Measurements from ENCODE around the gene CDC42BPB.
"Not testable (repeated sequence)": the region's sequence is repeated elsewhere in the genome, so short reads cannot be mapped to it uniquely, and the experiment has no call there.

Gene CDC42BPB

DNA sequence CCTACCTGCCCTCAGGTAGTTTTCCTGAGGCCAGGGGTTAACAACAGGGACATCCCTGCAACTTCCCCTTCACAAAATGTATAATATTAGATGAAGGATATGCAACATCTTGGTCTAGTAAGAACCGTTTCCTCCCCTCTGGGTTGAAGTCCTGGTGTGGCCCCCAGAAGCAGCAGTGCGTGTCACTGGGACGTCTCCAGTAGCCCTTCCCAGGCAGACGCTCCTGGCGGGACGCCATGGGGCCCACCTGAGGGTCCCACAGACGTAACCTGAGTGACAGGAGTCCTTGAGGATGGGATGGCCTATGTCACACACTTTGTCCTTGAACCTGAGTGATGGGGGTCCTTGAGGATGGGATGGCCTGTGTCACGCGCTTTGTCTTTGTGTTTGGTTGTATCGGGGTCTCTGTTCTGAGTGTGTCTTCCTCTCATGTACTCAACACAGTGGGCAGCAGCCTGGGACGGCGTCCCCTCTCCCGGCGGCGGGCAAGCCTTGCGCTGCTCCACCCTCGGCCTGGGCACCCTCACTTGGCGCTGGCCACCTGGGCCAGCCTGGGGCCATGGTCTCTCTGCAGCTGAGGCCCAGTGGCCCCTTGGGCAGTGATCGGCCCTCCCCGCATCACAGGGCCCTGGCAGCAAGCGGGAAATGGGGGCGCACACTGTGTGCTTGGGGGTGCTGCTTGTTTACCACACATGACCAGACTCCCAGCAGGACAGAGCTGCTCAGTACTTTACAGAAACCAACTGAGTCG lies 149.2 kb downstream of the CDC42BPB start:
- DNase-seq, result no peak

DNA sequence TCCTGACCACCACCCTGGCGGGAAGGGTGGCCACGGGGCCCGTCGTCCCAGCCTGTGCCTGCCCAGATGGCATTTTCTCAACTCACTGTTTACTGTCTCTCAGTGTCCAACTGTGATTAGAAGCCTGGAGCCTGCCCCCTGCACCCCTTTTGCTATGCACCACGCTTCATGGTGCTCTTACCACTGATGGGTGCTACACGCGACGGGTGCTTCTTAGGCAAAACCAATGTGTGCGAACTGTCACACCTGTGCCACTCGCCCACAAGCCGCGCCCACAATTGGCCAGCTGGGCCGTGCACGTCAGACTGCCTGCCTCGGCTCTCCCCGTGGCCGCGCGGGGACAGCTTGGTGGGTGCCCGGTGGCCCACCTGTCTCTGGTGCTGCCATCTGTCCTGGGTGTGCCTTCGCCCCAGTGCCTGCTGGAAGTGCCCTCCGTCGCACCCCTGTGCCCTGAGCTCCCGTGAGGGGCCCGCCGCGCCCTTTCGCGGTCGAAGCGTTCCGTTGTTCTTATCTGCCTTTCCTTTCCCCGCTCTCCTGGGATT lies 150.0 kb downstream of the CDC42BPB start:
- no peak for DNase-seq

DNA sequence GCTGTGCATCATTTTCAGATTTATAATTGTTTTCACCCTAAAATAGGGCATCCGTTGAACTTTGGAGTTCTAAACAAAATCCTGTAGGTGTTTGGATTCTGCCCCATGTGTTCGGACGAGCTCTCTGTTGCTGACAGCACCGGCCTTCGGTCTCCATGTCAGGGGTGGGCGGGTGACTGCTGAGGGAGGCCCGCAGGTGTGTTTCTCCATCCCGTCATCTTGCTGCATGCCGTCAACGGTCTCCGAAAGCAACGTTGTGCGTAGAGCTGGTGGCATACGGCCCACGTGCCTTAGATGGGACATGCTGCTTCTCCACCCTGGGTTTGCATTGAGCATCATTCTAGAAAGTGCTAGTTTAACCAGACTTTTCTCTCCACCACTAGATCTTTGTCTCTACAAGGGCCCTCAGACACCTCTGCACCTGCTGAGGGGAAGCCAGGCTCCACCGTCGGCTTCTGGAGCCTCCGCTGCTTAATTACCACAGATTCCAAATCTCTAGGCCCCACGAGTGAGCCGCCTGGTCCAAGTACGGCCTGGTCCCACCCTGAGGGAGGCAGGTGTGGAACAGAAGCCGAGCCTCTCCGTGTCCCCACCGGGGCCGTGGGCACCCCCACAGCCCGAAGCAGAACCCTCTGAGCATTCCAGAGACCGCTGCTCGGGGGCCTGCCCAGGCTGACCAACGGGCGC lies 150.6 kb downstream of the CDC42BPB start:
- DNase-seq, result no peak

DNA sequence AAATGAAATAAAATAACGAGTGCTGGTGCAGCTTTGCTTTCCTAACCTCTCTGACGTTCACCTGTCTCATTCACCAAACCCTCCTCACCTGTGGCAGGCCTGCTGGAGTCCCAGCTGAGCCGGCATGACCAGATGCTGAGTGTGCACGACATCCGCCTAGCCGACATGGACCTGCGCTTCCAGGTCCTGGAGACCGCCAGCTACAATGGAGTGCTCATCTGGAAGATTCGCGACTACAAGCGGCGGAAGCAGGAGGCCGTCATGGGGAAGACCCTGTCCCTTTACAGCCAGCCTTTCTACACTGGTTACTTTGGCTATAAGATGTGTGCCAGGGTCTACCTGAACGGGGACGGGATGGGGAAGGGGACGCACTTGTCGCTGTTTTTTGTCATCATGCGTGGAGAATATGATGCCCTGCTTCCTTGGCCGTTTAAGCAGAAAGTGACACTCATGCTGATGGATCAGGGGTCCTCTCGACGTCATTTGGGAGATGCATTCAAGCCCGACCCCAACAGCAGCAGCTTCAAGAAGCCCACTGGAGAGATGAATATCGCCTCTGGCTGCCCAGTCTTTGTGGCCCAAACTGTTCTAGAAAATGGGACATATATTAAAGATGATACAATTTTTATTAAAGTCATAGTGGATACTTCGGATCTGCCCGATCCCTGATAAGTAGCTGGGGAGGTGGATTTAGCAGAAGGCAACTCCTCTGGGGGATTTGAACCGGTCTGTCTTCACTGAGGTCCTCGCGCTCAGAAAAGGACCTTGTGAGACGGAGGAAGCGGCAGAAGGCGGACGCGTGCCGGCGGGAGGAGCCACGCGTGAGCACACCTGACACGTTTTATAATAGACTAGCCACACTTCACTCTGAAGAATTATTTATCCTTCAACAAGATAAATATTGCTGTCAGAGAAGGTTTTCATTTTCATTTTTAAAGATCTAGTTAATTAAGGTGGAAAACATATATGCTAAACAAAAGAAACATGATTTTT lies 151.9 kb downstream of the CDC42BPB start:
- DNase-seq, result no peak

DNA sequence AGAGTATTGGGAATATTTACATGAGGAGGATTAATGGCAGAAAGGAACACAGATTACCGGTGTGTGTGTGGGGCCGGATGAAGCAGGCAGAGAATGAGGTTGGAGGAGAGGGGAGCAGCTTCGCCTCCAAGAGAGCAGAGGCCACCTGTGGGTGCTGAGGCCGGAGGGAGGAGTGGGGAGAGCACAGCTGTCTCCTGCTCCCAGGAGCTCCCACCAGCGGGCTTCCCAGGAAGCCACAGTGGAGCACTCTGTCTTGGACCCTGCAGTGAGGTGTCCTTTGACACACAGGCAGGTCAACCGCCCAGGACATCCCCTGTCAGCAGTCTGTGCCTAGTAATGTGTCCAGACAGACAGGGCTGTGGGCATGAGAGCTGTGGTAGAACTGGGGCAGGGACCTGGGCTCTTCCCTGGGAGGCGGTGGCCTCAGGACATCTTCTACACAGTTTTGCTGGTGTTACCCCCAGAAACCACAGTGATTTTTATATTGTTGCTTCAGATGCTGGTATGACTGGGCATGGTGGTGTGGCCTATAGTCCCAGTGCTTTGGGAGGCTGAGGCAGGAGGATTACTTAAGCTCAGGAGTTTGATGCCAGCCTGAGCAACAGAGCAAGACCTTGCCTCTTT lies 153.3 kb downstream of the CDC42BPB start:
- no peak for DNase-seq

DNA sequence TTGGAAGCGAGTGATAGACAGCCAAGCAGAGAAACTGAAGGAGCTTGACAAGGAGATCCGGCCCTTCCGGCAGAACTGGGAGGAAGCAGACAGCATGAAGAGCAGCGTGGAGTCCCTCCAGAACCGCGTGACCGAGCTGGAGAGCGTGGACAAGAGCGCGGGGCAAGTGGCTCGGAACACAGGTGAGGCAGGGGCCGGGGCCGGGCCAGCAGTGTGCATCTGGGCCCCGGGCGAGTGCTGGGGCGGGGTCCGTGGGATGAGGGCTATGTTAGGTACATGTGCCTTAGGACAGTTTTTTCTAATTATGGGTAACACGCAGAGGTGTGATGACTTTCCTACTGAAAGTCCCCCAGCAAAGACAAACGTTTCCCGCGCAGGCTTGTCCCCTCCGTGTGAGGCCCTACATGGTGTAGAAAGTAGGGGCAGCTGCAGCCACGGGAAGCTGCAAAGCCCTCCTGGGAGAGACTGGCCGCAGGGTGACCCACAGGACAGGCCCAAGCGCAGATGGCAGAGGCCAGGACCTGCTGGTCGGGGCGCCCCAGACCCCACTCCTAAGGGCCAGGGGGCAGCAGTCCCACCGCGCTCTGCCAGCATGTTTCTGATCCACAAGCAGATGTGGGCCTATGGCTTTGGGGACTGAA lies 154.0 kb downstream of the CDC42BPB start:
- DNase-seq, result no peak

DNA sequence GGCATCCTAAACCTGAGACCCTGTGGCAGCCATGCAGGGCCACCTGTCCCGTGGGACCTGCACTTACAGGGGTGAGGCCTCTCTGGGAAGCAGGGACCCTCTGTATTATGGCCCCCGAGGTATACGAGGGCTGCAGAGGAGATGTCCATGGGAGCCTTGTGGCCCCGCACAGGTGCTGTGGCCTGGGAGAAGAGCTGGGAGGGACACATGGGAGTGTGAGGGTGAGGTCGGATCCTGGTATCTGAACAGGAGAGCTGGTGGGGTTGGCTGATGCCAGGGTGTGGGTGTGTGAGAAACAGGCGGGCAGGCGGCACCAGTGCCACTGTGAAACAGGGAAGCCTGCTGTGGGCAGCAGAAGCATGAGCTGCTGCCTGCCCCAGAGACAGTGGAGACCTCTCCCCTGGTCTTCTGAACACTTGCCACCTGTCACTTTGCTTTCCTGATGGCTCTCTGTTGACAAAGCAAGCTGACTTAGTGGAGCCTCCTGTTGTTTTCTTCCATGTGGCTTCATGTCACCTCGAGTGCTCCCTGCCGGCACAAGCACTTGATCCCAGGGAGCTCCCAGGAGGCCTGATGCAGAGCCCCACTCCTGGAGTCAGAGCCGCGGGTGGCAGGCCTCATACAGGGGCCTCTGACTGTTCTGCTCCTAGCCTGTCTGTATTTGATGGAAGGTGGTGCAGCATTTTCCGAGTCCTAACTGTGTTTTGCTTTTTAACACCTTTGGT lies 154.7 kb downstream of the CDC42BPB start:
- no peak for DNase-seq

DNA sequence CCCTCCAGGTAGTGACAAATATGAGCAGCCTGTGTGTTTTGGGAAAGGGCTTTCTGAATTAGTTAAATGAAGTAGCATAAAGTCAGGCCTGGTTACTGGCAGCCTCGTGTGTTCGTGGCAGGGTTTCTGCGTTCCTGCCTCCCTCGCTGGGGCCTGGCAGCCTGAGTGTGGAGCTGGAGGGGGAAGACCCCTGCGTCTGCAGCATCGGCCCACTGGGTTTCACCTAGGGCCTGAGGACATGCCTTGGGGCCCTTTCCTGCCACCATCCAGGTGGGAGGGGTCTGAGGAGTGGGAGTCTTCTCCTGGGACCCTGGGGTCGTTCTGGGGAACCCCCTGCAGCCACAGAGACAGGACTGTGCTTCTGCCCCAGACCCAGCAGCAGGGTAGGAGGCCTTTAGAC lies 155.3 kb downstream of the CDC42BPB start:
- no peak for DNase-seq

DNA sequence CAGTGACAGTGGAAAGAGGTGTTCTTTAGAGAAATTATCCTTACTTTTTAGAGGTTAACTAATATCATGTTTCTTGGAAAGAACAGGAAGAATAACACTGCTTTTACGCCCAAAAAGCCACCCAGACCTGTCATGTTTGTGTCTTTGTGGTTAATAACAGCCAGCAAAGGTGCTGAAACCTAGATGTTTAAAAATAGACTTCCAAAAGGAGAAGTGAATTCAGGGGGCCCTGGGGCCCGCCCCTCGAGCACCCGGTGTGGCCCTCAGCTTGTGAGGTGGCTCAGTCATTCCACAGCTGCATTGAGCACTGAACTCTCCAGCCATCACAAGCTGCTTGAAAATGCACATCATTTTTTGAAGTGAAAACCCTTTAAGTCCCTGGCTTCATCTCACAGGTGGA lies 155.7 kb downstream of the CDC42BPB start:
- DNase-seq, result peak; percentile 29

DNA sequence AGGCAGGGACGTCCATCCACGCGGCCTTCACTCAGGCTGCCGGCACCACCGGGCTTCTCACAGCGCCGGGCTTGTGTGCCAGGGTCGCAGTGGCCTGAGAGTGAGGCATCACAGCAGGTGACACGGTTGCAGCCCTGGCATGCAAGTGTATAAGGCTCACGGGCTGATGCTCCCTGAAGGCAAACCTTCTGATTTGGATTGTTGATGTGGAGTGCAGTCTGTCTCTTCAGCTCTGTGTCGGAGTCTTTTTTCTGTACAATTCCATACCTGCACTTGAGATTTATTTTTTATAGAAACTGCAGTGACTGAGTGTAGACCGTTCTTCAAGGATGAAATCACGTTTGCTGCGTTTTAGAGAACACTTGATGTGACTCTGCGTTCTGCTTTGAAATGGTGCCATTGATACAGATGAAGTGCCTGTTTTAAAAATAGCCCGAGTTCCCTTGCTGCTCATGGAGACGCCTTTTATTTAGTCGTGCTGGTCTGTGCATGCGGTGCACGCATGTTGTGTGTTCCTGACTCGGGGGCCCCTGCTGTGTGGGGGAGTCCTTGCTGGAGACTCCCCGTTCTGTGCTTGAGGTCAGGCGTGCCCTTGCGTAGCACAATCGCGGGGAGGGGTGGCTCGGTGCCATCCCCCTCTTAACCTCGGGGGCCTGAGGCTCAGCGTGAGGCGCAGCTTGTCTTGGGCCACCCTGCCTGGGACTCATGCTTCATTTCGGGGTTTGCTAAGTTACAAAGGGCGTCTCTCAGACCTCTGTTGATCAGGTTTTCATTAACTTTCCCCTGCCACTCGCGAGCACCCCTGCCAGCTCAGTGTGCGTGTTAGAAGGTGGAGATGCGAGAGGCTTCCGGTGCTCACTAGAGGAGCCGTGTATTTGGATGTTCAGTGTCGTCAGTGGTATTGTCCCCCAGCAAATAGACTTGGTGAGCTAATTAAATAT lies 156.4 kb downstream of the CDC42BPB start:
- DNase-seq, result no peak

DNA sequence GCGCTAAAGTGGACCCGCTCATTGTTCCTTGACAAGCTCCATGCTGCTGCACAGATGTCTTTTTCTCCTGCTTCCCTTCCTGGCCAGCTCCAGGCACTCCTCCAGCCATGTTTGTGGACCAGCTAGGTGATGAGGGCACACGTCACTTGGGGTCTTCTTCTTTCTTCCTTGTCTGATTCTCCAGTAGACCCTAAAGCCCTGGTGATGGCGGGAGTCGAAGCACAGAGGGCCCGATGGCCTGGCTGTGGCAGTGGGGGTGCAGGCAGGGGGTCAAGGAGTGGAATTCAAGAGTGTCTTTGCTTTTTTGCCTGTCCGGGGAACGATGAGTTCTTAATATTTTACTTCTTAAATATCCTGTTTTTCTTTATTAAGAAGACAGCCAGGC lies 157.8 kb downstream of the CDC42BPB start:
- DNase-seq, result no peak

DNA sequence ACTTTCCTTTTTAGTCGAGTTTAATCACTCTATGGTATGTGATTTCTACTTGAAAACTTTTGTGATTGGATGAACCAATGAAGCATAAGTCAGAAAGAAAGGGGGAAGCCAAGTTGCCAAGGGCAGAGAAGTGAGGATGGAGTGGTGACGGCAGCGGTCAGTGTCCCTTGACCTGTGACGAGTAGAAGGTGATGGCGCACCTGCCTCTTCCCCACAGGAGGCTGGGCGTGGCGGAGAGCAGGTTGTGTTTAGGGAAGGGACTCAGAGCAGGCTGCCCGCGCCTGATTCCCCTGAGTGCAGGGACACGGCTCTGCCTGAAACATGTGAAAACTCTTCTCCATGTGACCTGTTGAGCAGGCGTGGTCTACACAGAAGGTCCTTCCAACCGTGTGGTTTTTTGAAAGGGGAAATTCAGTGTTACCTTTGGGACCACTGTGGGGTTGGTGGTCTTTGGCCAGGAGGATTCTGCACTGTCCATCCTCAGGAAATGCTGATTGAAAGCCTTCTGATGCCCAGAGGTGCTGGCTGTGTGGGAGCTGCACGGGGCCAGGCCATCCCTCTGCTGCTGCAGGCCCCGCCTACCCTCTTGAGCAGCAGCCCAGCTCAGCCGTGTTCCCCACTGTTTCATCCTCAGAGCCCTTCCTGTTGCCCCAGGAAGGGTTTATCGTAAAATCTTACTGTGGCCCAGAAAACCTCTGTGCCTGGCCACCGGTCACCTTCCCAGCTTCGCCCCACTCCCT lies 158.4 kb downstream of the CDC42BPB start:
- DNase-seq, result no peak

DNA sequence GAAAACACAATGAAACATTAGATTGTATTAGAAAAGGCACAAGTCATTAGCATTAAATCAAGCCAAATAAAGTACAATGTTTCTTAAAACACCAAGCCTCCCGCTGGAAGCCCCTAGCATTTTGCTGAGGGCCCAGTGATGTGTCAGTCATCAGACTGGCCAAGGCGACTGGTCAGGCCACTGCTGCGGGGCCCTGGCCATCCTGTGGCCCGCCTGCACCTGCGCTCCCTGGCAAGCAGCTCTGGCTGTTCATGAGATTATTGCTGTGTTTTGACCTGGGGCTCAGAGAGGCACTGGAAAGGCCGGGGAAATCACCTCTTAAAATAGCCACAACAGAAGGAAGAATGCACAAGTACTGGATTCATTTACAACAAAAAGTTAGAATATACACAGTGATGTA lies 159.1 kb downstream of the CDC42BPB start:
- no peak for DNase-seq

DNA sequence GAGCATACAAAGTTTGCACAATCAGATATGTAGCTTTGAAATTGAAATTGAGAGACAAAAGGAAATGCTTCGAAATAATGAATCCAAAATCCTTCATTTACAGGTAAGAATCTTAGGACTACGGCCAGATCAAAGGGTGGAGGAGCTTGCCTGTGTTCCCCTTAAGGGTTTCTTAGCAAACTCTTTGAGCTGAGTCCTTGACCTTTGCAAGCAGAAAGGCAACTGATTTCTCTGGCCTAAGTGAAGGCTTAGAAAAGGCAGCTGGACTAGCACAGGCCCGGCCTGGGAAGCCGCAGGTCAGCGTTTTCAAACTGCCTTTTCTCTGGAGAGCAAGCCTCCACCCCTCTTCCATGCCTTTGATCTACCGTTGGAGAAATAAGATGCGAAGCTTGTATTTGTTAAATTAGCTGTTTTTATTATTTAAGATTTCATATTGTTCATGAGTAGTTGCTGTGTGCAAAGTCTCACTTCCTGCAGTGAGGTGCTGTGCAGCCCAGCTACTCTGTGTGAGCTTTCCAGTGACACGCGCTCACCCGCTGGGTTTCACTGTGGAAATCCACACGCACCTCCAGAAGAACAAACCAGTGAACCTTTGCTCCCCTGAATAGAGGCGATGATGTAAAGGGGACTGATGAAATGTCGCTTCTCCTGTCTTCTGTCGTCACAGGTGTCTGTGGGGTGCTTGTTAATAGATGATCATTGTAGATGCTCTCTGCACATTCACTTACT lies 159.9 kb downstream of the CDC42BPB start:
- no peak for DNase-seq

DNA sequence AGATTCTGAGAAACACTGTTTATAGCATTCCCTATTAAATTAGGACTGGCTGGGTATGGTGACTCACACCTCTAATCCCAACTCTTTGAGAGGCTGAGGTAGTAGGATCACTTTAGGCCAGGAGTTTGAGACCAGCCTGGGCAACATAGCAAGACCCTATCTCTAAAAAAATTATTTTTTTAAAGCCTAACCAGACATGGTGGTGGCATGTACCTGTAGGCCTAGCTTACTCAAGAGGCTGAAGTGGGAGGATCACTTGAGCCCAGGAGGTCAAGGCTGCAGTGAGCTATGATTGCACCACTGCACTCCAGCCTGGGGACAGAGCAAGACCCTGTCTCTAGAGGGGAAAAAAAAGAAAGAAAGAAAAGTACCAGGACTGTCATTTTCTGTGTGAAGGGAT lies 160.6 kb downstream of the CDC42BPB start:
- not testable (repeated sequence) for DNase-seq

DNA sequence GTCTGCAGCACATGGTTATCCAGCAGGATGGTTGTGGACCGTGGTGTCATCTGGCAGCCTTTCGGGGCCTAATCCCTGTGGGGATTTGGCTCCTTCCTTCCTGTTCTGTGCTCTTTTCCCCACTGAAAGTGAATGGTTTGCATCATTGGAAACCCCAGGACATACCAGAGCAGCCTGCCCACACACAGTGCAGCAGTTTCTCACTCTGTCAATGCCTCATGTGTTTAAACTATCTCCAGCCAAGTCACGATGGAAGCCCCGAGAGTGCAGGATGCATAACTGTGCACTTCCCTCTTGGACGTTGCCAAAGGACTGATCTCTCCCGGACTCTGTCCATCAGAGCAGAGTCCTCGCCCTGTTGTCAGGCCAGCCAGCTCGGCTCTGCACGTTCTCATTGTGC lies 163.9 kb downstream of the CDC42BPB start:
- no peak for DNase-seq

DNA sequence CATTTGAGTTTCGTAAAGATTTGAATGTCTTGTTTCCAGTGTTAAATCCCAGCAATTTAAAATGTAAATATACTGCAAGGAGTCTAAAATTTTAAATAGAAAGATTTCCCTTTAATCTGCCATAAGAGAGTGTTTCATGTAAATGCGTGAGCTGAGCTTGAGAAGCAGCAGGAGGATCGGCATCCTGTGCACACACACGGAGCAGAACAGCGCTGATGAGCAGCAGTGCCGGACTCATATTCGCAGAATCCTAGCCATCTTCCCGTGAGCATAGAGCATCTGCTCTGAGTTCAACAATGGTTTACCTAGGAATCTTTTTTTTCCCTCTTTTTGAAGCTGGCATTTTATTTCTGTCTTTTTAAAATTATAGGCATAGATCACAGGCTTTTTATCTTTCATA lies 164.7 kb downstream of the CDC42BPB start:
- DNase-seq, result no peak

DNA sequence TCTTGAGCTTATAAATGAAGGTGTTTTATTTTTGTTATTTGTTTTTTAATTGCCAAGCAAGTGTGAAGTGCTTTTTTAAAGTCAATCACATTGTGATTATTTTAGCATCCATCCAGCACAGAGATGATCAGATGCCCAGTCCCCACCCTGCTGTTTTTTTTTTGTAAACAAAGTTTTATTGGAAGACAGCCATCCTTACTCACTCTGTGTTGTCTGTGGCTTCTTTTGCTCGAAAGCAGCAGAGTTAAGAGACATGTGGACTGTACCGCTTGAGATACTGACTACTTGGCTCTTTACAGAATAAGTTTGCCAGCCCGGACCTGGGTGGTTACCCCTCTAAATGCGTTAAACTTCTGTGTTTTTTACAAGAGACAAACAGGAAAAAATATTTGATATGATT lies 165.8 kb downstream of the CDC42BPB start:
- no peak for DNase-seq

DNA sequence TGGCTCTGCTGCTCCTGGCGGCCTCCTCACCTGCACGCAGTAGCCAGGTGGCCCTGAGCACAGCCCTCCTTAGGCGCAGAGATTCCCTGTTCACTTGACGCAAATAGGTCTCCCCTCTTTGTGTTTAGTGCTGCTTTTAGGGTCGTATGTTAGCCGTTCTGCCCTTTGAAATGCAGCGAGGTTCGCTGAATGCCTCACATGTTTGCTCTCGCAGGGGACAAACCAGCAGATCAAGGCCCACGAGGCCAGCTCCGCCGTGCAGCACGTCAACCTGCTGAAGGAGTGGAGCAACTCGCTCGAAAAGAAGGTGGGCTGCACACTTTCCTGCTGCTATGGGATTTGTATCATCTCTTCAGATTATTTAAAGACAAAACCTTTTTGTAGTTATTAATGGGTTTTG lies 166.2 kb downstream of the CDC42BPB start:
- DNase-seq, result no peak
